Lower leg skin (tissue), 3 donors: Measurements from ENCODE around the gene COX6B2.

Experiments used
- POLR2A ChIP-seq, 2 donors: fragments of 450-650 bp; IDR thresholded peaks; one replicate each; pipeline ENCODE4 v1.6.1; 2016 to 2017; ENCODE audit warnings: antibody characterized with exemption in 2 of 2, mild to moderate bottlenecking in 1 of 2, moderate library complexity in 1 of 2
- TF ChIP-seq, protein P1 (sequence below), 3 donors: fragments of 450-650 bp; IDR thresholded peaks; one replicate each; pipeline ENCODE4 v1.5.1; 2016; ENCODE audit warnings: antibody characterized with exemption in 3 of 3, mild to moderate bottlenecking in 3 of 3, moderate library complexity in 2 of 3

DNA sequence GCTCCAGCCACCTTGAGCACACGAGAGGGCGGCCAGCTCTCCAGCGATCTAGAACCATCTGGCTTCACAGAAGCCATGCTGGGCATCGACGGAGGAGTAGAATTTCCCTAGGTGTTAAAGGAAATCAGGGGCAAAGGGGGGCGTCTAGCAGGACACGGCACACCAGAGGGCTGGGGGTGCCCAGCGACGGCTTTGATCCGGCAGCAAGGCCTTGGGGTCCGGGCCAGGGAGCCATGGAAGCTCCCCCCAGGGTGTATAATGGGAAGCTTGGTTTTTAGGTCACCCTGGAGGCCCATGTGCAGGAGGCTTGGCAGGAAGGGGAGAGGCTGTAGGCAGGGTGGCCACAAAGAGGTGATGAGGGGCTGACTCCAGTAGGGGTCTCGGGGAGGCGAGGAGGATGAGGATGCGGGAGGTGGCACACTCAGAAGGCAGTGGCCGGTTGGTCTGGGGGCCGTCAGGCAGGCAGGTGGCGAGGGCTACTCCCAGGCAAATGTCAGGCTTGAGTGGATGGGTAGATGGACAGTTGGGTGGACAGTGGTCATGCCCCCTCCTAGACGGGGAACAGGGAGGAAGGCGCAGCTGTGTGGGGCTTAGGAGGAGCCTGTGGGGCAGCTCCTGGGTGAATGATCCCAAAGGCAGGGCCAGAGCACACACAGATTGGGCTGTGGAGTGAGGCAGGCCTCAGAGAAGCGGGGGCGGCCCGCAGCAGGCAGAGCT is 9.3 kb downstream of the COX6B2 start:
- TF ChIP-seq, protein P1, sequence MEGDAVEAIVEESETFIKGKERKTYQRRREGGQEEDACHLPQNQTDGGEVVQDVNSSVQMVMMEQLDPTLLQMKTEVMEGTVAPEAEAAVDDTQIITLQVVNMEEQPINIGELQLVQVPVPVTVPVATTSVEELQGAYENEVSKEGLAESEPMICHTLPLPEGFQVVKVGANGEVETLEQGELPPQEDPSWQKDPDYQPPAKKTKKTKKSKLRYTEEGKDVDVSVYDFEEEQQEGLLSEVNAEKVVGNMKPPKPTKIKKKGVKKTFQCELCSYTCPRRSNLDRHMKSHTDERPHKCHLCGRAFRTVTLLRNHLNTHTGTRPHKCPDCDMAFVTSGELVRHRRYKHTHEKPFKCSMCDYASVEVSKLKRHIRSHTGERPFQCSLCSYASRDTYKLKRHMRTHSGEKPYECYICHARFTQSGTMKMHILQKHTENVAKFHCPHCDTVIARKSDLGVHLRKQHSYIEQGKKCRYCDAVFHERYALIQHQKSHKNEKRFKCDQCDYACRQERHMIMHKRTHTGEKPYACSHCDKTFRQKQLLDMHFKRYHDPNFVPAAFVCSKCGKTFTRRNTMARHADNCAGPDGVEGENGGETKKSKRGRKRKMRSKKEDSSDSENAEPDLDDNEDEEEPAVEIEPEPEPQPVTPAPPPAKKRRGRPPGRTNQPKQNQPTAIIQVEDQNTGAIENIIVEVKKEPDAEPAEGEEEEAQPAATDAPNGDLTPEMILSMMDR (IDR thresholded peaks at IDR 0.05), result no peak
- no peak for TF ChIP-seq POLR2A (IDR thresholded peaks at IDR 0.05)
